Sciatic nerve (tissue), 2 donors: ENCODE data around the gene FOXQ1. TPM values are rescaled to one million over a fixed set of nuclear protein-coding genes. Genes with fewer than 3 reads are reported as not detected.
A peak's percentile ranks its signal among the peaks of the same experiment; 100 is the strongest.
"Not testable (repeated sequence)": the region's sequence is repeated elsewhere in the genome, so short reads cannot be mapped to it uniquely, and the experiment has no call there.

Experiments used
- ATAC-seq: fragments of 200-7000 bp; cut with Tn5 transposase; one replicate; pipeline ENCODE4 v1.9.1; 2020; ENCODE audit warnings: mild to moderate bottlenecking, moderate library complexity
- DNase-seq: peaks from one replicate; pipeline ENCODE4 v3.0.0-alpha.2; 2020; ENCODE audit warnings: low spot score
- intact Hi-C: fragments of 100-400 bp; cut with DNase I; formaldehyde crosslinking; loops from one replicate; pipeline ENCODE4 v1.14.2; 2022
- total RNA-seq: library from RNA; stranded (reverse); fragmentation: NEBNext Ultra II Directional; extraction: Animal tissue kit (Norgen Biotek cat#: 25700); gene quantifications from one replicate; pipeline ENCODE4 v1.2.1, GENCODE V29; 2021
- donor health status: DM: no; HTN: no; CAD: no.
- donor health status: DM: no; HTN: no; CAD: no.

Gene FOXQ1
- total RNA-seq, 1 donor from 2014 or later, result 1.7 TPM

DNA sequence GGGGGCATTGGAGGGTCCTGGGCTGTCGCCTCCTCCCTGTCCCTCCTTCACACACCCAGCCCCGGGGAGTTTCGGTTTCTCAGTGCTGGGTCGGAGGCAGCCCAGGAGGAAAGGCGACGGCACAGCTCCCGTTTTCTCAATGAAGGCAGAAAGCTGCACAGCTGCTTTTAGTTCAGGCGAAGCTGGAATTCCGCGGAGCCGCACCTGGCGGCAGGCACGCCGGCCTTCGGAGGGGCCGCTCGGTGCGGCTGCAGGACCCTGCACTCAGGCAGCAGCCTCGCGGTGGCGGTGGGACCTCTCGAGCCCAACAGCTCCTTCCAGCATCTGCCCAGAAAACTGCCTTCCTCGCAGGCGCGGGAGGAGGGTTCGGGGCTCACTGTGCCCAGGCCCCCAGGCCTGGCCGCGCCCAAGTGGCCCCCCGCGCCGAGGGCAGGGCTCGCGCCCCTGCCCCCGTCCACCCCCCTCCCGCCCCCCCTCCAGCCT lies 4.6 kb downstream of the FOXQ1 start:
- intact Hi-C loops, result no loop called here
- ATAC-seq (no peak), DNase-seq (no peak)

DNA sequence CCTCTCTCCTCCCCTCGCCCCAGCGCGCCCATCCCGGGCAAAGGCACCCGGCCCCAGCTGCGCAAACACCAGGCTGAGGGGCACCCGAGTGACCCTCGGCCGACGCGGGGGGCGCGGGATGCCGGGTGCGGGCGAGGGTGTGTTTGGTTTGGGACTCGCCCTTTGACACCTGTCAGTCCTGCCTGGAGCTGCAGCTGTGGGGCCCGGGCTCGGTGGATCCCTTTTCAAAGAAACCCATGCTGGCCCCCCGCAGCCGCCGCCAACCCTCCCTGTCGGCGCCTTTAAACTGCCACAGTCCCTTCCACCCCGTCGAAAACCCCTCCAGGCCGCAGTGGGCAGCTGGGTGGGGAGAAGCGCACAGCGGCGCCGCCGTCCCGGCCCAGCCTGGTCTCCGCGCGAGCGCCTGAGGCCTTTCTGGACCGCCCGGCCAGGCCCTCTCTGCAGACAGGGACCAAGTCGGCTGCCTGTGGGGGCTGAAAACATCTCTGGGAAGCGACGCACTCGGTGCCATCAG lies 5.5 kb downstream of the FOXQ1 start:
- DNase-seq, result no peak
- intact Hi-C loops, result no loop called here

DNA sequence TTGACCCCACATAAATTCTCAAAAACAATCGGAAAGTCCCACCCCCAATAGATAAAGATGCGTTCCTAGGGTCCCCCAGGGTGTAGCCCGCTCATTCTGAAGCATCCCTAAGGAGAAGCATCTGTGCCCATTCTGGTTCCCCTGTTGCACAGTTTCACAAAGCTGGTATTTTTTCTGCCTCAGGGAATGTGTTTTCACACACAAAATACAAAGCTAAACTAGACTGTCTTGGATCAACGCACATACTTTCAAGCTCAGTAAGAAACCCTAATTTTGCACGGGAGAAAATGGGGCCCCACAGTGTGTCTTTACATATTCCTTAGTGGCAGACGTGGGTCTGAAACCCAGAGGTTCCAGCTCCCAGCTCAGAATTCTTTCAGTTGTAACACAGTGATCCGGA lies 6.1 kb downstream of the FOXQ1 start:
- intact Hi-C loops, result no loop called here
- ATAC-seq, result no peak
- no peak for DNase-seq

More for the DNA sequence above, 5.5 kb downstream of the FOXQ1 start:
- no peak for ATAC-seq

DNA sequence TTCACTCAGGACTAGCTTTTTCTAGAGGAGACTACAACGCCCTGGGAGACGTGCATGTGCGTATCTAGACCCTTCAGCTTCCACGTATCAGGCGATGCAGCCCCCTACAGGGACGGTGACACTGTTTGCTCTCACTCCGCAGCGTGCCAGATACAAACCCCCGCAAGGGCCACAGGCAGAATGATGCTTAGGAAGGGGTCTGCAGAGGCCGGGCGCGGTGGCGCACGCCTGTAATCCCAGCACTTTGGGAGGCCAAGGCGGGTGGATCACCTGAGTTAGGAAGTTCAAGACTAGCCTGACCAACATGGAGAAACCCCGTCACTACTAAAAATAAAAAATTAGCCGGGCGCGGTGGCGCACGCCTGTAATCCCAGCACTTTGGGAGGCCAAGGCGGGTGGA lies 6.7 kb downstream of the FOXQ1 start:
- intact Hi-C loops, ATAC-seq, DNase-seq: not testable (repeated sequence)

DNA sequence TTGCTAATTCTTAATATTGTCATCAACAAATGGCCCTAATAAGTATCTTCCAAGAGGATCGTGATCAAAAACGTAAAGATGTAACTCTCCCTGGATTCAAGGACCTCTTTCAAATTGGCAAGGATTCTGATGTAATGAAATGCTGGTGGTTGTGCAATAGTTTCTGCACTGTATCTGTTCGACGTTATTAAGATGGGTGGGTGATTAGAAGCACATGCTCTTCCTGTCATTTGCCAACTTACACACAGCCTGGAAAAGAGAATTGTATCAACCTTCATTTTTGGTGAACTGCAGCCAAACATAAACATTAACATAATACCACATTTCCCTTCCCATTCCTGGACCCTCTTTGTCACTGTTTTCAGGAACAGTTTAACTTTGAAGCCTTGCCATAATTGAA lies 9.8 kb downstream of the FOXQ1 start:
- intact Hi-C loops, result no loop called here
- peak; percentile 90 for ATAC-seq
- DNase-seq, result no peak

DNA sequence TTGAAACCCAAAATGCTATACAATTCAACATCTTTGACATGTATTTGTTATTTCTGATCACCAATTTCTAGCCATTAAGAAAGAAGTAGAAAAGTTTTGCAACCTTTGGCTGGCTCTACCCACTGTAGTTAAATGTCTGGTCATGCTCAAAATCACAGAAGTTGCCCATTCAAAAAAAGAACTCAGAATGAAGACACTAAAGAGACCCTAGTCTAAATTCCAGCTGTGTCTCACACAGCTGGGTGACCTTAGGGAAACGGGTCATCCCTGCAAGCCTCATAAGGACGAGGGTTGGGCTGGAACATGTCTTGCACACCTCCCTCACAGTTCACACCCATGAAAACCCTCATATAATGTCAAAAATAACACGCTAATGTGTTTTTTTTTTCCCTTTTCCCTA lies 10.3 kb downstream of the FOXQ1 start:
- intact Hi-C loops, result no loop called here
- DNase-seq (no peak), ATAC-seq (peak; percentile 51)

DNA sequence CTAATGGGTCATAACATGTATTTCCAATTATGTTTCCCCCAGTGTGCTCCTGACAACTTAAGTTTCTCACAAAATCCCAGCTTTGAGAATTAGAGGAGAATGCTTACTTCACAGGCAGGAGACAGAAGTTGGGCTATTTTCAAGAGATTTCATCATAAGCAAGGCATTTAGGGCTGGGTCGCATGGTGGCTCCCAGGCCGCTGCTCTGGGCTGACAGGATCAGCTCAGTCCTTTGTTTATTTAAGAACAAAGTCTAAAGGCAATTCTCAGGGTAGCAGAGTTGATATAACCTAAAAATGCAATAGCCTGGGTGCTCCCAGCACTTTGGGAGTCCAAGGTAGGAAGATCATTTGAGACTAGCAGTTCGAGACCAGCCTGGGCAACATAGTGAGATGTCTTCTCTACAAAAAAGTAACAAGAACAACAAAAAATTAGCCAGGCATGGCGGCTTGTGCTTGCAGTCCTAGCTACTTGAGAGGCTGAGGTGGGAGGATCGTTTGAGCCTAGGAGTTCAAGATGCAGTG lies 10.9 kb downstream of the FOXQ1 start:
- intact Hi-C loops, result no loop called here
- DNase-seq, result no peak
- peak; percentile 76 for ATAC-seq

DNA sequence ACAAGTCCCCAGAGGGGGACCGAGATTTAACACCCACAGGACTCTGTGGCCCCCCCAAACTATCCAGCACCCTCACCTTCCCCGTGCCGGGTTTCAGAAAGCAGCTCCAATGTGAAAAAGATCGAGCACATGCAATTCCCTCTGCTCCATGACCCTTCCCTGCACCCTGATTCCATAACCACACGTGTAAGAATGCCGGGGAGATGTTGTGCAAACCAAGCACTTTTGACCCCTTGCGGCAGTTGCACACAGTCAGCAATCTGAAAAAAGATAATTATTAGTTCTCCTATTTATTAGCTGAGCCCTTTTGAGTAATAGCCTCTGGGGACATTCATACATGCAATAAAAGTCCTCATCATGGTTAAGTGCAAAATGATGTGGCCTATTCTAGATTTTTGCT lies 13.0 kb downstream of the FOXQ1 start:
- DNase-seq, result no peak
- no peak for ATAC-seq
- intact Hi-C loops, result no loop called here

DNA sequence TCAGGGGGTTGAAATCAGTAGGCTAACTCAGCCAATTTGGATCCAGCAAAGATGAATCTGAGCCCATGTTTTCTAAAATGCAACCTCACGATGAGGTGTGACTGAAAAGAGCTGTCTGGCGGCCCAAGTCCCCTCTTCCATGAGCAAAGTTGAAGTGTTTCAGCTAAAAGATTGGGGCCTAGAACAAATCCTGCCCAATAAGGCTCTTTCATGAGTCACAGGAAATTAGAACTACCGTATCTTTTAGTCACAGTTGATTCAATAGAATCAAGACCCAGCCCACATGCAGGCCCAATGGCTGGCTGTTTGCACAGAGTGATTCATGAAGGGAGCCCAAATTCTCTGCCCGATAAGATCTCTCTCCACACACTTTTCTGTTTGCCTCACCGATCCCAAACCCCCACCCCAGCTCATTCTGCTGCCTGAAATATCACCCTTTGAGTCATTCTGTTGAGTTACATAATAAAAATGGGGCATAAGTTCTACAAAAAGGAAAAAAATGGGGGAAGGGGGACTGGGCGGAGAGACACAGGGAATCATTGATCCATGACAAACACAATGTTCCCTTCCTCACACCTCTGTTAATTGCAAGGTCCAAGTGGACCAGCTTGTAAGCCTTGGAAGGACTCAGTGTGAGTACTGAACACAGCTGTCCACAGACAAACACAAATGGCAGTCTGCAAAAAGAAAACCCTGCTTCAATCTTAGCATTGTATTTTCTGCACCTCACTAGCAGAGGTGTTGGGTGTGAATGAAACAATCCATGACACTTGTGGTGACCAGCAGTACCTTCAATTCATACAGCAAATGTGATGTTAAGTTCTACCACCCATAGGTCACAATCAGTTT lies 13.8 kb downstream of the FOXQ1 start:
- no peak for DNase-seq
- intact Hi-C loops, result no loop called here
- no peak for ATAC-seq

DNA sequence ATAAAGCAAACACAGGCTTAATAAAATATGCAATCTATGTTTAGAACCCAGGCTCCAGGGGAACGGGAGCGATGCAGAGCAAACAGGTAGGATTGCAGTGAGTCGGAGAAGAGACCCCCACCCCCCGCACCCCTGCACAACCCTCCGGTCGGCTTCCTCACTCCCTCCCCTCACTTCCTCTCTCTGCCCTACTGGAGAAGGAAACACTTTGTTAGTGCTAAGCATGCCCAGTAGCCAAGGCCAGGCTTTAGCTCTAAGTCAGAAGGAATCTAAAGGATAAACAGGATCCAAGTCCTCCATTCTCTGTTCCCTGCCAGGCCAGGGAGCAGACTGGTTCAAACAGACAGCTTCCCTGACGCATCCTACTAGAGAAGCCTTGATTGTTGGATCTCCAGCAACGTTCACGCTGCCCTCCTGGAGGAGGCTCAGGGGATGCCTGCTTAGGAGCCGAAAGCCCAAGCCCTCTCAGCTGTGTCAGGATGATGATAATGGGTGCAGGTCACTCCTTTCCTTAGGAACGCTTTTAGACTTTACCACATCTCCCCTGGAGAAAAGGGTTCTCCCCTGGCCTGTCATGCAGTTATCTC lies 14.7 kb downstream of the FOXQ1 start:
- DNase-seq (no peak), ATAC-seq (no peak)
- intact Hi-C loops, result no loop called here

DNA sequence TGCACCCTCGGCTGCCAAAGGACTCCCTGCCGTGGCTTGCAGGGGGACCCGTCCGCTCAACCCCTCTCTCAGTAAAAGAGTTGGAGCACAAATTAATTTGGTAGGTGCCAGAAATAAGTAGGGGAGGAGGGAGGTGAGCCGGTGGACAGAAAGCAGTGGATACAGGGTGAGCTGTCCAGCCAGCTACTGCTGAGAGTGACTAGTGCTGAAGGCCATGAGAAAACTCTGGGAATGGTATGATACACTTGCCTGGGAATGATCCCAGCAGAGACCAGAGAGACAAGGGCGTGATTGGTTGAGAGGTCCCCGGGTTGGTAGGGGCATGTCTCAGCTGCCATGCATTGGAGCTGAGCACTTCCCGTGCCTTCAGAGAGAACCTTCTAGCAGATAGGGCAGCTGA lies 15.7 kb downstream of the FOXQ1 start:
- DNase-seq (no peak), ATAC-seq (no peak)
- intact Hi-C loops, result no loop called here

DNA sequence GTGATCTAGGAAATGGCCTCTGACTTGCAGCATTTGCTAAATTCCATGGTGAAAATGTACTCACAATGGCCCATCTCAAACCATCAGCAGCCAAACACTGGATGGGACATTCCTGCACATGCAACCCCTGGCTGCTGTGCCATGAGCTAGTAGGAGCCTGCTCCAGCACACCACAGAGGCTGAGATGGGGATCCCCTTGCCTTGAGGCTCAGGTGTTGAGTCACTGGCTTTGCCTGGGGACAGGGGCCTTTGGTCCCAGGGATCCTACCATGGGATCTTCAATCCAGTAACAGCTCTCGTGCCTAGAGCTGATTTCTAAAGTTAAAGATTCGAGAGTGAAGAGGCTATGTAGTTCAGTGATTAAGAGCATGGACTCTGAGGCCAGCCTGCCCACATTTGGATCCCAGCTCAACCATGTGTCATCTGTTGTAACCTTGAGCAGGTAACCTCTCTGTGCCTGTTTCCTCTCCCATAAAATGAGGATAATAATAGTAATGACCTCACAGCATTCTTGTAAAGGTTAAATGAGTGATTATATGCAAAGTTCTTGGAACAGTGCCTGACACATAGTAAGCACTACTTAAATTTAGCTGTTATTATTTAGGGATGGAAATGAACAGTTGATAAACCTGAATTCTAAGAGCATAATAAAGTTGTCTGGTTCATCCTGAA lies 16.4 kb downstream of the FOXQ1 start:
- no peak for DNase-seq
- intact Hi-C loops, result no loop called here
- no peak for ATAC-seq

DNA sequence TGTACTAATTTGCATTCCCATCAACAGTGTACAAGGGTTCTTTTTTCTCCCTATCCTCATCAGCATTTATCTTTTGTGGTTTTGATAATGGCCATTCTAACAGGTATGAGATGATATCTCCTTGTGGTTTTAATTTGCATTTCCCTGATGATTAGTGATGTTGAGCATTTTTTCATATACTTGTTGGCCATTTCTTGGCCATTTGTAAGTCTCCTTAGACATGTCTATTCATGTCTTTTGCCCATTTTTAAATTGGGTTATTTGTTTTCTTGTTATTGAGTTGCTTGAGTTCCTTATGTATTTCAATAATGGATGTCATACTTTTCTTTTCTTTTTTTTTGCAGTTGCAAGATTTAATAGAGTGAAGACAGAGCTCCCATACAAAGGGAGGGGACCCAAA lies 17.8 kb downstream of the FOXQ1 start:
- ATAC-seq, result no peak
- DNase-seq, result no peak
- intact Hi-C loops, result no loop called here

DNA sequence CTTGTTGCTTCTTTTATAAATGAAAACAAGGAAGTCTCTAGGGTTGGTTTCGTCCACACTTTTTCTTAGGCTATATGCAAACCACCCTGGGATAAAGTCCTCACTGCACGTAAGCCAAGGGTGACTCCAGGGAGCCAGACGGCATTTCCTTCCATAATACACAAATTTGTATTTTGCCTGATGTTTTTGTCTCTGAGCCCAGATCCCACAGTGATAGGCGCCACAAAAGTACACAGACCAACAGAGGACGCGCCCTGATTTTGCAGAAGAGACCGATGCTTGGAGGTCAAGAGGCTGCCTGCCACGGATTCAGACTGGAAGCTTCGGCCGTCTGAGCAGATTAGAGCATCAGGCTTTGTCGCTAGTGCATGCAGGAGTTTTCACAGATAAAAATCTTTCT lies 22.8 kb downstream of the FOXQ1 start:
- intact Hi-C loops, result no loop called here
- ATAC-seq, result no peak
- DNase-seq, result no peak

DNA sequence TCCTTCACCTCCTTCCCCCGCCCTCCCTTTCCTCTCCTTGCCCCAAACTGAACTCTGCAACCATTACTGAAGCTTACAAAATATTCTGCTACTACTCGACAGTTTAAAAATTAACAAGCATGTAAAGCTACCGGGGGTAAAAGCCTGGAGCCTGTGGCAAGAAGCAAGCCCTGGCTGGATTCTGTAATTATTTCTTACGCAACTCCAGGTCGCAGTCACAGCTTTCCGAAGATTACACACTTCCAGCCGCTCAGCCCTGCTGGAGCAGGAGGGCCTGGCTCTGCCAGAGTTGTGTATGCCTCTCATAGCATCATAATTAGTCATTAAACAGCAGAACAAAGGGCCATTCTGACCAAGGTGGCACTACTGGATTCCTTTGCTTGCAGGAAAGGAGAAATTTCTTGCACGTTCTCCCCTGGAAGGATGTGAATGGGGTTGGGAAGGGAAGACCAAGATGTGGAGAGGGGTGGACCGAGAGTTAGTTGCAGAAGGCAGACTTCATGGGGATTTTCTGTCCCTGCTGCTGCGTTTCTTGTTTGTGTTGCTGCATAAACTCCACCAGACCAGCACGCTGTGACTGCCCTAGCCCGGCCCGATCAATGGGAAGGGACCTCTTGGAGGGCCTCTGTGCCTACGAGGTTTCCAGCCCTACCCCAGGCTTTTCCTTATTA lies 23.6 kb downstream of the FOXQ1 start:
- no peak for DNase-seq
- ATAC-seq, result peak; percentile 49
- intact Hi-C loops, result no loop called here

DNA sequence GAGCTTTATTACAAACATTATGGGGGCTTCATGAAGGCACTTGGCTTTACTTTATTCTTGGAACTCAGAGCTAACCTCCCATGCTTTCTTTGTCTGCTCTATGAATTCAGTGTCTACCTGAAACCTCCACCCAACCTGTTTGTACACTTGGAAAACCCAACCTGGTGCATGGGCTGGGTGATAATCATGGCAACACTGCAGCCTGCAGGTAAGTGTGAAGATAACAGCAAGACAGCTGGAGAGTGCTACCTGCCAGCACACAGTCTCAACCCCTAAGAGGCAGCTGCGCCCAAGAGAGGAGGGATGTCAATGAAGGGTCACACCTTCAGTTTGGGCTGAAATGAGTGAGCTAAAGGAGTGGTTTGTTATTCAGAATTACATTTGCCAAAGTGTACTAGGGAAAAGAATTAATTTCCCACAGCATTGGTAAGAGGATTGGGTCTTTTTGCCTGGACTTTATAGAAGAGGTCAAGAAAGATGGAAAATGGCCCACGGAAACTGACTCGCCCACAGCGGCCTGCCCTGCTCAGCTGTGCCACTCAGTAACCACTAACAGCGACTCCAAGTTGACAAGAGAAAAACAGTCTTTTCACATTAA lies 24.4 kb downstream of the FOXQ1 start:
- ATAC-seq (no peak), DNase-seq (no peak)
- intact Hi-C loops, result no loop called here

DNA sequence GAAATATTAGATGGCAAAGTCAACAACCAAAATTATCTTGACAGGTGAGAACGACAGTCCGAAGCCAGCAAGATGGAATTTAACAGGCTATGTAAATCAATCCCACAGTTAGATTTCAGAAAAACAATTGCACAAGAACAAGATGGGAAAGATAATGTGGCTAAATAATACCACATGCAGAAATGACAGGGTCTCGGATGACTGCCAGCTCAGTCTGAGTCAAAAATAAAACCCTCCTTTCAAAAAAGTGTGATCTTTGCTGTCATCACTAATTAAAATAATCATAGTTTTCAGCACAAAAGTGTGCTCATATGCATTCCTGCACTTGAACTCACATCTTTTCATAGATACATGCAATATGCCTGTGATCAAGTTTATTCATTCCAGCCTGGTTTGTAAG lies 25.9 kb downstream of the FOXQ1 start:
- ATAC-seq, result no peak
- intact Hi-C loops, result no loop called here
- DNase-seq, result no peak

DNA sequence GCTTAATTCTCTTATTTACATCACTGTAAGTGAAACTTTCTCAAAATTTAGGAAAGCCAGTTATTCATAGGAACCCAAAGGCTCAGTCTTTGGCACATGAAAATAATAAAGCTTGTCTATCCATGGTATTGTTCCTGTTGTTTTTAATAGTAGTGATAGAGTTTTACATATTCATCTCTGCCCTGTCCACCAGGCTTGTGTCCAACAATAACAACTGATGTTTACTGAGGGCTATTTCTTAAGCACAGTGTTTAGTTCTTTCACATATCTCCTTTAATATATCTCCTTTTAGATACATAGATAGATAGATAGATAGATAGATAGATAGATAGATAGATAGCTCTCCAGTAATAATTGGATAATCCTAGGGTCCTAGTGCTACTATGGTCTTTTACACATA lies 34.2 kb downstream of the FOXQ1 start:
- intact Hi-C loops, result no loop called here
- ATAC-seq, result no peak

DNA sequence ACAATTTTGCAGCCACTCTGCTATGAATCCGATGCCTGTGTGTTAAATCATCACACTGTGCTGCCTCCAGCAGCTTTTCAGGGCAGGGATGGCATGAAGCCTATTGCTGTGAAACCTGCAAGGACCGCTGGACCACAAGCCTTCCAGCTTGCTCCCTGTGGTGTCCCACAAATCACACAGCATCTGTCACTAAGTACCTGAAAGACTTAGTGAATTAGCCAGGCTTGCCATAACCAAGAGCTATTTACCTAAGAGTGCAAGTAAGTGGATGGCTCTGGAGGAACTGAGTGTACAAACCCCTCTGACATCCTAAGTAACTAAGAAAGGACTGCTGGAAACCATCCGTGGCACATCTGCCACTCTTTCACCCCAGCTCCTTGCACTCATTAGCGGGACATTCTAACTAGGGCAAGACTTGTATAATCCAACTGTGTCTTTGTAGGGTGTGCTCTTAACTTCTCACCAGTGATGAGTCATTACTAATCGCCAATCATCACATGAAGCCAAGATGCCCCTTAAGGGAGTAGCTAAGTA lies 34.7 kb downstream of the FOXQ1 start:
- DNase-seq, result no peak

More for the DNA sequence above, 34.2 kb downstream of the FOXQ1 start:
- no peak for DNase-seq

More for the DNA sequence above, 34.7 kb downstream of the FOXQ1 start:
- no peak for ATAC-seq
- intact Hi-C loops, result no loop called here
